NCI-H146 (cell line): ENCODE measurements around the gene SIRT7.
"Not testable (repeated sequence)": the region's sequence is repeated elsewhere in the genome, so short reads cannot be mapped to it uniquely, and the experiment has no call there.

ENCODE experiments used
- DNase-seq: peaks from one replicate; lab custom pipeline; 2025; lab: John Stamatoyannopoulos, UW

SIRT7 gene

DNA sequence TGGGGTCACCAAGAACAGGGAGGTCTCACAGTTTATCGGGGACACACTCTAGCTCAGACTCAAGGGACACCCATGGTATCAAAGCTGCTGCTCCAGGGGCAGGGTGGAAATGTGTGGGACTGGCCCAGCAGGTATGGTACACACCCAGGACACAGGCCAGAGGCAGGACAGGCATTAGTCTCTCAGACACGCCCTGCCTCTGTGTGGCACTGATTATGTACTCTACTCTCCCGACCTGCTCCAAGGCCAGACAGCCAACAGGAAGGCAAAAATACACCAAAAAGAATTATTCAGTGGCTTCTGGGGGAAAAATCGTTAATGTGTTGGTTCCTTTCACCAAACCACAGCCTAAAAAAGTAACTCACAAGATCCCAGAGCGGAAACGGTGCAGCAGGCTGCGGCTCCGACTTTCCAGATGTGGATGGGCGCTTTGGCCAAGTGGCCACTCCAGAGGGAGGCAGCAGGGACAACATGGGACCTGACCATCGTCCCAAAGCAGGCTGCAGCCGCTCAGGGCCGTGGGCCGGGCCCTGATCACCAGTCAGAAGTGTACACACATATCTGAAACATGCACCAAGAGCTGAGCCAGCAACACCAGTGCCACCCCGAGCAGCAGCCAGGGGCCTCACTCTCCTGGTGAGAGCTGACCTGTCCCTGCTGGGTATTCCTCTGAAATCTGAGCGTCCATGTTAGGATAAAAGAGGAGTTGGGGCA is 1.0 kb upstream of the SIRT7 start:
- DNase-seq: no peak

DNA sequence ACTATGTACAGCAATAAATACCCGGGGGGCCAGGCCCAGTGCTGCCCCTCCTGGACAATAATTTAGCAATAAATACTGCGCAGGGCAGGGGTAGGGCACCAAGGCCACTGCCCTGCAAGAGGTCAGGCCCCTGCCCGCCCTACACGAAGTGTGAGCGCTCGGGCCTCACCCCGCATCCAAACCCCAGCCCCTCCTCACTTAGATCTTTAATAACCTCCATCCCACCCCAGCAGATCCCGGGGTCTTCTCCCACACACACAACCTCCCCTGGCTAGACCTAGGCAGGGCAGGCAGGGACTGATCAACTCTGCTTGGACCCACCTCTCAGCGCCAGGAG is 325 bp upstream of the SIRT7 start:
- DNase-seq: not testable (repeated sequence)

DNA sequence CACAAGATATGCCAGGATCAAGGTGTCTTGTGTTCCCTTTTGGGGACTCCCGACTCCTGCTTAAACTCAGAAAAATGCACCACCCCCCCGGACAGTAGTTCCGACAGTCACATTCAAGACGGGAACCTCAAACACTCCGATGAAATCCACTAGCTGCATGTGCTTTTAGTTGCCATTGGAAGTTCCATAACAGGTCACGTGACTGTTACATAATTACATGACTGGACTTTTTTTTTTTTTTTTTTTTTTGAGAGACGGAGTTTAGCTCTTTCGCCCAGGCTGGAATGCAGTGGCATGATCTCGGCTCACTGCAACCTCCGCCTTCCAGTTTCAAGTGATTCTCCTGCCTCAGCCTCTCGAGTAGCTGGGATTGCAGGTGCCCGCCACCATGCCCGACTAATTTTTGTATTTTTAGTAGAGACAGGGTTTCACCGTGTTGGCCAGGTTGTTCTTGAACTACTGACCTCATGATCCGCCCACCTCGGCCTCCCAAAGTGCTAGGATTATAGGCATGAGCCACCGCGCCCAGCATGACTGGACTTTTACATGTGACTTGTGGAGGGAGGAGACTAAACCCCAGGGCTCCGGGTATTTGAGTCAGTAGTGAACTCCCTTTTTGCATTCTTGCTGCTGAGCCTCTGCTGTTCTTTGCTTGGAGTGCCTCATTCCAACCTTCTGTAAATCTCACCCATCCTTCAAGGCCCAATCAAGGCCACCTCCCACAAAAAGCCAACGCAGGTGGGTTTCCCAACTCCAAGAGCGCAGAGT is 1.6 kb downstream of the SIRT7 start:
- DNase-seq: no peak

DNA sequence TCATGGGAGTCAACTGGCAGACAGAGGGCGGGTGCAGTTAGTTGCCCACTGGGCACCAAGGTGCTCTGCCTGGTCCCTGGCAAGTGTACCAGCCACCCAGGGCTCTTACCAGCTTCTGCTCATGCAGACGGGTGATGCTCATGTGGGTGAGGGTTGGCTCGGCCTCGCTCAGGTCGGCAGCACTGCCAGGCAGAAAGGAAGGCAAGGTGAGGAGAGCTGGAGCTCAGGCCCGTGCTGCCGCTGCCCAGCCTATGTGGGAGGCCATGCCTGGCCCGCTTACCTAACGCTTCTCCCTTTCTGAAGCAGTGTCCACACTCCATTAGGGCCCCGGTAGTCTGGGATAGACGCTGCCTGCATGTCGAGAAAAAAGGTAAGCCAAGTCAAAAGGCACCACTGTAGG is 2.6 kb downstream of the SIRT7 start:
- no peak for DNase-seq

DNA sequence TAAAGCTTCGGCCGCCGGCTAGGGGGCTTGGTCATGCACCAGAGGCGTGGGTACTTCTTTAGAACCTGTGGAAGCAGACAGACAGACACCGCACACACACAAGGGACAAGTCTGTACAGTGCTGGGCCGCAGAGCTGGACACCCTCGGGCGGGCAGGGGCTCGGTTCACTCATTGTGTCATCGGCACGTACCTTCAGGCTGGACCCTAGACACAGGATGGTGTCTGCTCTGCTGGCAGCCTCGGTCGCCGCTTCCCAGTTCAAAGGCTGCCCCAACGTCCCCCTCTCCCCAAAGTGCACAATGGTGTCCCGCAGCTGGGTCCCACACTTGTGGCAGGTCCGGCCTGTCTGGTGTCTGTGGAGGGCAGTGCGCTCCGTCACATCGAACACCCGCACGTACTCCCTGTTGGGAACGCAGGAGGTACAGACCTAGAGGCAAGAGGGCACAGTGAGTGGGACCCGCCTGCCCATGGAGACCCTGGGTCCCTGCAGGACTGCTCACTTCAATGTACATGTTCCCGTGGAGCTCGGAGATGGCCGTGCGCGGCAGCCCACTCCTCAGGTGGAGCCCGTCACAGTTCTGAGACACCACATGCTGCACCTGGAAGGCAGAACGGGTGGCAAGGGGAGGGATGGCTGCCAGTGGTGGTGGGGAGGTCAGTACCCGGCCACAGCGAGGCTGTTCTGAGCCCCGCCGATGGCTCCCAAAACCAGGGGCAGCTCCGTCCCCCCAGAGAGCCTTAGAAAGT is 3.7 kb downstream of the SIRT7 start:
- DNase-seq: no peak

DNA sequence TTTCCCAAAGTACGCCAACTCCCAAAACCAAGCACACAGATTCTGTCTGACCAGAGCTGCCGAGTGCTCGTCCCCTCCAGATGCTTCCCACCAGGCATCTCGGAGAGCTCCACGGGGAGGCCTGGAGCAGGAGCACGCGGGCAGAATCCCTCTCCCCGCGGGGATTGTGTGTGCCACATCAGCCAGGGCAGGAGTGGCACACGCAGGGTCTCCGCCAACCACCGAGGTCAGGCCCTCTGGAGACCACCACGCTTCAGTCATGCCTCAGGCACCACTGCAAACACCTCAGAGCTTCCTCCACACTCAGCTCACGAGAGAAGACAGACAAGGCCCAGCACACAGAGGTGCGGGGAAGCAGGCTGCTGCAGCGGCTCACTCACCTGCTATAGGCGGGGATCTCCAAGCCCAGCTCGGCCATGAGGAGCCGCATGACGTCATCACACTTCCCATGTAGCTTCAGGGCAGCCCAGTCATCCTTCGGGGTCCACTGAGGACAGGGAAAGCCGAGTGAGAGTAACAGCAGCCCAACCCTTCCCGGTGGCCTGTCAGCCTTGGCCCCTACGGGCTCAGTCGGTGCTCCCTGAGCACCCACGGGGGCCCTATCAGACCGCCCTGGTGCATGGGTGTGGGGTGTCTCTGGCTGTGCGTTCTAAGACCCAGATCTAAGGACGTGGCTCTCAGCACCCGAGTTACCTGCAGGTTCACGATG is 4.4 kb downstream of the SIRT7 start:
- no peak for DNase-seq

DNA sequence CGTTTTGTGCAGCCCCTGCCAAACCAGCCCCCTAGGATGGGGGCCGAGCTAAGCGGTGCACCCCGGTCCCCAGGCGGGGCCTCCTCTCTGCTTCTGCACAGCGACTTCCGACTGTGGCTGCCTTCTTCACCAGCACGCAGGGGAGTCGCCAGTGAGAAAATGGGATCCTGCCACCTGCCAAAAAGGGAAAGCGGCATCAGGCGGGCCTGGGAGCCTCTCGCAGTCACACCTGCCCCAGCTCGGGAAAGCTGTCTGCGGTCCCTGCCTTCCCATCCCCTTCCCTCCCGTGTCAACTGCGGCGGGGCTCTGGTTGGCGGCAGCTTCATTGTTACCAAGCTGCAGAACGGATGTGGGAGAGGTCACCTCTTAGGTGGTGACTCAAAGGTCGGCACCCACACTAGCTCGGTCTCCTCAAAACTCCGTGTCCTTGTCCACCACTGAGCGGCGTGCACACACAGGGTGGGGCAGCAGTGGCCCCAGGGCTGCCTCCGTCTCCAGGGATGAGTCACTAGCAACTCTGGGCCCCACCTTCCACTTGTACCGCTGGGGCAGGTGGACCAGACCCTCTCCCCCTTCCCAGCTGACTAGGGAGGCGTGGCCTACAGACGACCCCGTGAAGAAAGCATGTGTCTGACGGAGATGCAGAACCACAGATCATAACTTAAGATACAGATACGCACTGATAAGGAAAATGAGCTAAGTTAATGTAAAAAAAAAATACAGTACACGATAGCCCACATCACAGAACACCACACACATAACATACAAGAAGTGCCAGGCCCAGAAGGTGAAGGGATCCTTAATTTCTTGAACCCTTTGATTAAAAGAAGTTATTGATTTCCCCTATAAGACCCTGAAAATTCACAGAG is 5.3 kb downstream of the SIRT7 start:
- DNase-seq: no peak

DNA sequence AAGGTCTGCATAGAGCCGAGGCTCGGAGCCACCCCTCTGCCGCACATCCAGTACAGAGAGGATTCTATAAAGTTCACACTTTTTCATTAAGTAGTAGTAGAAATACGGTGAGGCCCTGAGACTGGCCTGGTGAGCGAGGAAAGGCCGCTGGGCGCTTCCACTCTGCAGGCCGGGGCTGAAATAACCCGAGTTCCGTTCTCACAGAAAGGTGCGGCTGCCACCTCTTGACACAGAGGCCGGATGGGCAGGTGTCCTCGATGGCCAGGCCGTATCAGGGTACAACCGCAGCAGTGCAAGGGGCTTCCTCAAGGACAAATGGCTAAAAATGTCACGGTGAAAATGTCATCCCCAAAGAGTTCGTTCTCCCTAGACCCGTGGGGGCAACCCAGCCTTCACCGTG is 6.0 kb downstream of the SIRT7 start:
- DNase-seq: no peak

DNA sequence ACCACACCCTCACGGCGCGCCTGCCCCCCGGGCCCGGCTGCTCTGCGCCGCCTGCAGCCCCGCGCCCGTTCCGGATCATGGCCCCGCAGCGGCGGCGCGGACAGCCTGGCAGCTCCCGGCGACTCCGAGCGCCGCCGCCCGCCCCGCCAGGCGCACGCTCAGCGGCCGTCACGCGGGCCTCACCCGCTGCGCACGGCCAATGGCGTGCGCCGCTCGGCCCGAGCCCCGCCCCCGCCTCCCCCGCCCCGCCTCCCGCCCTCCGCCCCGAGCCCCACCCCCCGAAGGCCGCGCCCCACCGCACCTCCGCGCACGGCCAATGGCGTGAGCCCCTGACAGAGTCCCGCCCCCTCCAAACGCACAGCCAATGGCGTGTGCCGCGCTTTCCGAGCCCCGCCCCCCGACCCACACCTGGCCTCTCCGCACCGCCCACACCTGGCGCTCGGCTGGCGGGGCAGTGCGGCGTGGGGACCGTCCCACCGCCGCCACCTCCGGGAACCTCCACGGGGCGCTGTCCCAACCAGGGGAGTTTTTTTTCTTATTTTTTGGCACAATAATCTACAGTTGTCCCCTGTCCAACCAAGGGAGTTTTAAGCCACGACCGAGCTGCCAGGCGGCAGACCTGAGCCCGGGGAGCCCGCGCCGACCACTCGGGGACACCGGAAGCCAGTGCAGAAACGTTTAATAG is 6.6 kb downstream of the SIRT7 start, which contains the start of gene PCYT2:
Gene PCYT2 (minus strand): TSS at position 123 of the 685 bp plus-strand sequence. CDS start 44 bp downstream, at position 79.
- DNase-seq: peak; percentile 93

DNA sequence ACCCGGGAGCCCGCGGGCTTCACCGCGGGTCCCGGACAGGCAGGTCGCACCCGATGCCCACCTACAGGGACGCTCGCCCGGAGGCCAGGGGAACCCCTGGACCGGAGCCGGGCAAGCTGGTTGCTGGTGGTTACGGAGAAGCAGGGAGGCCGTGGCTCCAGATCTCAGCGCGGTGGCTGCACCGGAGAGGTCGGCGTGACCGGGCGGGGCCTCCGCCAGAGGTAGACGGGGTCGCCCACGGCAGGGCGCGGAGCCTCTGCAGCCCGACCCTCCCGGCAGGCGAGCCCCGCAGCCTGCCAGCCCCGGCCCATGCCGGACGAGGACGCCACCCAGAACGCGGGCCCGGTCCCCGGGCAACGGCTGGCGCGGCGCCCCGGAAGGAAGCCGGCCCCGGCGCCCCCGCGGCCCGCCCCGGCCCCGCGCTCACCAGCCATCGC is 7.1 kb downstream of the SIRT7 start:
- peak; percentile 30 for DNase-seq

DNA sequence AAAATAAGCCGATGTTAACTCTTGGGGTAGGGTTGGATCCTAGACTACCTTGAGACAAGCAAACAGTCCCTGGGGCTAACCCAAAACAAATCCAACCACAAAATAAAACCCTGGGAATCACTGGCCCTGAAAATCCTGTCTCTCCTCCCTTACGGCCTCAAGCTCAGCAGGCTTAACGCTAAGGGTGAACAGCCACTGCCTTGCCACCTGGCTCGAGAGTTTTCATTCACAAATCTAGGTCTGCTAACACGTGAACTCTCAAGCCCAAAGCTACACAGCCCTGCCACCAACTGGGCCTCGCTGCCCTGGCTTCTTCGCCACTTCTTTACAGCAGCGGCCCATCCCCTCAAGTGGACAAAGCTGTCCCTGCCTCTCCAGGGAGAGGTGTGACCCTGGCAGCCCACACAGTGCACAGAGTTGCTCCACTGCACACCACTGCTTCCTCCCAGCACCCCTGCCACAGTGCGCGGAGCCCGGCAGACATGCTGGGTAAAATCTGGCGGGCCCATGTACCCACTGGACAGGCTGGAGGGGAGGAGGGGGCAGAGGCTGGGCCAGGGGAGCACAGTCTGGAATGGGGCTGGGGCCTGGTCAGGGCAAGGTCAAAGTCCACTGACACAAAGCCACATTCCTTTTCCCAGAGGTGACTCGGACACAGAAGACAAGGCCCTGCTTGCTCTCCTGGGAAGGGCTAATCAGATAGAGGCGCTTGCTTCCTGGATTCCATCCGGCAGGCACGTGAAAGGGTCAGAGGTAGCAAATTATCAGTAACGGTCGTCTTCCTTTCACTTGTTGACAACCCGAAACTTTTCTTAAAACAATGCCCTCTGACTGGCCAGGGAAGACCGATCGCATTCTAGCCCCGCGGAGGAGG is 7.8 kb downstream of the SIRT7 start:
- peak; percentile 30 for DNase-seq

DNA sequence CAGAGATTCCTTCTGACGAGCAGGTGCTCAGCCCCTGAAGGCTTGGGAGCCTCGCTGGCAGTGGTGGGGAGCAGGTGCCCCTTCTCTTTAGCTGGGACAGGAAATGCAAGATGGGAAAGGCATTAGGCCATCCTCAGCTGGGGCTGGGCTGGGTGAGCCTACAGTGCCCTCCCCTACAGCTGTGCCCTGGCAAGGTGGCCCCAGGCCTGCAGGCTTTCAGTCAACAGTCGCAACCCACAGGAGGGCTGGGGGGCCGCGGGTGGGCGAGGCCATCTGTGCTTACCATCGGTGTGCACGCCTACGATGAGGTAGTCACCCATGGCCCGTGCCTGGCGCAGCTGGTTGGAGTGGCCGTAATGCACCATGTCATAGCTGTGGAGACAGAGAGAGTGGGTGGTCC is 8.7 kb downstream of the SIRT7 start:
- DNase-seq: no peak

DNA sequence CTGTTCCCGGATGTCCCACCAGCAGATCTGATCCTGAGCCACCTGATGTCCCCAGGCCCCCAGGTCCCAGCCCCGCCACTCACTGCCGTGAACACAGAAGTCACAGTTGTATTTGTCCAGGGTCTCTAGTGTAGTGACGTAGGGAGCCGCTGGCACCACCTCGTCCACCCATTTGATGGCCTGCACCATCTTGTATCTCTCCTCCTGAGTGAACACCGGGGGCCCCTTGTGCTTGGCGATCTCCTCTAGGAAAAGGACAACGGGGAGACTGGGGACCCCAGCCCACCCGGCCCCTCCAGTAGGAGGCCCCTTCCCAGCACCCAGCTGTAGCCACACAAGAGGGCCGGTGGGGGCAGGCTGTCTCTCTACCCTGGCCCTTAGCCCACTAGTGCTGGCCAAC is 9.2 kb downstream of the SIRT7 start:
- no peak for DNase-seq

DNA sequence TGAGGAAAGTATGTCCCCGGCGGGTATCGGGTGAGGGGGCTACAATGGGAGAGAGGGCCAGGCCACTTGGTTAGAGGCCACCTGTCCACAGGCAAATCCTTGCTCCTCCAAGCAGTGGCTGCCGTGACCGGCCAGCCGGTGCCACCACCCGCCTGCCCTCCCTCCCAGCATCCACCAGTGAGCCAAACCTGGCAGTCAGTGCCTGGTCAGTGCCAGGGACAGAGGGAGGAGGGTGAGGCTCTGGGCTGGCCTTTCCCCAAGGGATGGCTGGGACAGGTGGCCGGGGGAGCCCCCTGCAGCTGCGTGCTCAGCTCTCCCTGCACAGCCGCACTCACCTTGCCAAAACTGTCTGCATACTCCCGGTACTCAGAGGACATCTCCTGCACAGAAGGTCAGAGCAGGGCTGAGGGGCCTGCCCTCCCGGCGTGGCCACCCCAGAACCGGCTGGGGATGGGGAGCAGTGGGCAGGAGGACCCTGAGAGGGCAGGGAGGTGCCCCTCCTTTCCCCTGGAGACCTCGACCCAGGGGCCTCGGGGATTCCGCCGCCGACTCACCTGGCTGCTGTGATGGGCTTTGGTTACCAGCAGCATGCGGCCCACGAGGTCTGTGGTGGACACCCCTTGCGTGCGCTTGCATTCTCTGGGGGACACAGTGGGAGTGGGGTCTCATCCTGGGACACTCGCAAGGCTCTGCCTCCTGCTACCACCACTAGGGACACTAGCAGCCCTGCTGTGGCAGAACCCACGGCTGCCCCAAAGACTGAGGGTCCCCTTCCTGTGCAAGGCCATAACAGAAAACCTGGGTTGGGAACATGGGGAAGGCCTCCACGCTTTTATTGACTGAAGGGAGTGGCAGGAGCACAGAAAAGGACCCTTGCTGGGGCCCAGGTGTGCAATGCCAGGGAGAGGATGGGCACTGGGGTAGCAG is 10.5 kb downstream of the SIRT7 start:
- no peak for DNase-seq

DNA sequence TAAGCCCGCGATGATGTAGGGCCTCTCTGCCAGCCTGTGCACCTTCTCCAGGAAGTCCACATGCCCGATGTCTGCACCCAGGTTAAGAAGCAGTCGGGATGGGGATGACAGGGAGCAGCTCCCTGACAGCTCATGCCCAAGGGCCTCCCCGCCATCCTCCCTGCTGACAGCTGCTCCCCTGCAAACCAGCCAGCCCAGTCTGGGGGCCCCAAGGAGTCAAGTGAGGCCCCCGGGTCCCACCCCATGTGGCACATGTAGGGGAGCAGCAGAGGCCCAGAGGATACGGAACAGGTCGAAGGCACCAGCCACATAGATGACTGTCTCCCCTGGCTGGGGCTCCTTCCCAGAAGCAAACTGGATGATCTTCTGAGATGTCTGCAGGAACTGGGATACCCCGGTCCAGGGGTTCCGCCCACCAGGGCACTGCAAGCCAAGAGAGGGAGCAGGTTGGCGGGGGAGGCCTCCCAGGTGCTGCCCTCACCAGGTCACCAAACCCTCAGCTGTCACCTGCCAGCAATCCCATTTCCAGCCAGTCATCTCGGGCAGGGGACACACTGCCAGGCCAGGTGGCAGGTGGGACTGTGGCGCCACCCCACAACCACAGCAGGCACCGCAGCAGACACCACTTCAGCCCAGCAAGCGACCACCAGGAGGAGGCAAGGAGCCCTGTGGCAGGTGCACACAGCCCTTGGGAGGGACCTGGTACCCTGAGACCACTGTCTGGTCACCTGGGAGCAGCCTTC is 11.3 kb downstream of the SIRT7 start:
- DNase-seq: peak; percentile 12

DNA sequence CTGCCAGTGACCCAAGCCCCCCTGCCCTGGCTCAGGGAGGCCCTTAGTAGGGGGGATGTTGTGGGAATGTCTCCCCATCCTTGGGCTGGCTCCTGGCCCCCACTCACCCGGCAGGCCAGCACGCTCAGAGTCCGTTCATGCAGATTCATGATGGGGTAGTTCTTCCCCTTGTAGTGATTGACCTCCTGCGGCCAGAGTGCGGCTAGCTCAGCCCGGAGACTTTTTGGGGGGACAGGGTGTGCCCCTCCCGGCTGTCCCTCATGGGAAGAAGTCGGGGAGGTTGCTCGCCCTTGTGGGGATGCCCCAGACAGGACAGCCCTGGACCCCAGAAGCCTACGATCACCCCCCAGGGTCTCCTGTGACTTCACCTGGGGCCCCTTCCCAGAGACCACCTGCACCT is 12.0 kb downstream of the SIRT7 start:
- DNase-seq: no peak

DNA sequence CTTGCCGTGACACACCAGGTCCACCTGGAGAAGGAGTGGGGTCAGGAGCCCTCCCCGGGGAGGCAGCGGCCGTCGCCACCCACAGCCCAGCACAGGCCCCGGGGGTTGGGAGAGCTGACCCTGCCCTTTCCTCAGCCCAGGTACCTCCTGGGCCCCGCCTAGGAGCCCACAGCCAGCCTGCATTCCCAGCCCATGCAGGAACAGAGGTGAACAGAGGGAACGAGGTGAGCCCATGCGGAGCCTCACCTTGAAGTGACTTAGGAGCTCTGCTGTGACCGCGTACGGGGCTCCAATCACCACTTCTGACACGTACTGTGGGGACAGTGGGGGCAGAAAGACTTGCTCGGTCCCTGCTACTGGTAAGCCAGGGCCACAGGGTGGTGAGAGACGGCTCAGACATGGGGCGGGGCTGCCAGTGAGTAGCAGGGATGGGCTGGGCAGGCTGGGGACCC is 12.5 kb downstream of the SIRT7 start:
- DNase-seq: no peak
